HEK293 (cell line): ENCODE measurements around the gene SENP1.
A peak's percentile ranks its signal among the peaks of the same experiment; 100 is the strongest.

ENCODE experiments used
- EGR2 ChIP-seq: fragments of 450-650 bp; formaldehyde crosslinking; IDR thresholded peaks from 2 replicates; pipeline ENCODE4 v1.5.1; 2016; ENCODE audit warnings: low read depth, missing biosample characterization, missing genetic modification characterization
- FEZF1 ChIP-seq: fragments of 450-650 bp; formaldehyde crosslinking; IDR thresholded peaks from 2 replicates; pipeline ENCODE4 v1.5.1; 2016; ENCODE audit warnings: missing biosample characterization, missing genetic modification characterization
- HOXC10 ChIP-seq: sonication (generic); formaldehyde crosslinking; IDR thresholded peaks from 2 replicates; pipeline ENCODE4 v1.8.1; 2023; ENCODE audit warnings: mild to moderate bottlenecking, missing genetic modification reagents
- KLF10 ChIP-seq: fragments of 450-650 bp; IDR thresholded peaks from 2 replicates; pipeline ENCODE4 v1.5.1; 2018; ENCODE audit warnings: missing biosample characterization, mild to moderate bottlenecking, missing genetic modification characterization
- PRDM4 ChIP-seq: fragments of 450-650 bp; formaldehyde crosslinking; IDR thresholded peaks from 2 replicates; pipeline ENCODE4 v1.5.1; 2017; ENCODE audit warnings: missing biosample characterization, missing genetic modification characterization
- TRIM28 ChIP-seq: IDR thresholded peaks from 2 replicates; pipeline ENCODE4 v1.6.1; 2011; ENCODE audit warnings: low read length, control low read depth, borderline replicate concordance
- ZNF114 ChIP-seq: fragments of 450-650 bp; formaldehyde crosslinking; IDR thresholded peaks from 2 replicates; pipeline ENCODE4 v1.5.0; 2017; ENCODE audit warnings: missing biosample characterization, missing genetic modification characterization
- ZNF138 ChIP-seq: fragments of 450-650 bp; formaldehyde crosslinking; IDR thresholded peaks from 2 replicates; pipeline ENCODE4 v1.5.1; 2016; ENCODE audit warnings: missing biosample characterization, missing genetic modification characterization, borderline replicate concordance
- ZNF169 ChIP-seq: fragments of 450-650 bp; formaldehyde crosslinking; IDR thresholded peaks from 2 replicates; pipeline ENCODE4 v1.5.1; 2016; ENCODE audit warnings: missing biosample characterization, missing genetic modification characterization
- ZNF2 ChIP-seq: fragments of 450-650 bp; formaldehyde crosslinking; IDR thresholded peaks from 2 replicates; pipeline ENCODE4 v1.5.1; 2016; ENCODE audit warnings: missing biosample characterization, missing genetic modification characterization
- ZNF292 ChIP-seq: fragments of 450-650 bp; formaldehyde crosslinking; IDR thresholded peaks from 2 replicates; pipeline ENCODE4 v1.5.1; 2016; ENCODE audit warnings: low read depth, missing biosample characterization, missing genetic modification characterization, borderline replicate concordance
- ZNF521 ChIP-seq: fragments of 450-650 bp; formaldehyde crosslinking; IDR thresholded peaks from 2 replicates; pipeline ENCODE4 v1.5.1; 2017; ENCODE audit warnings: missing biosample characterization, mild to moderate bottlenecking, missing genetic modification characterization
- ZNF560 ChIP-seq: fragments of 450-650 bp; formaldehyde crosslinking; IDR thresholded peaks from 2 replicates; pipeline ENCODE4 v1.5.1; 2017; ENCODE audit warnings: missing biosample characterization, missing genetic modification characterization, borderline replicate concordance
- ZNF561 ChIP-seq: fragments of 450-650 bp; IDR thresholded peaks from 2 replicates; pipeline ENCODE4 v1.5.1; 2018; ENCODE audit warnings: missing biosample characterization, missing genetic modification characterization, borderline replicate concordance
- ZNF571 ChIP-seq: fragments of 450-650 bp; formaldehyde crosslinking; IDR thresholded peaks from 2 replicates; pipeline ENCODE4 v1.5.0; 2017; ENCODE audit warnings: missing biosample characterization, missing genetic modification characterization
- ZNF596 ChIP-seq: fragments of 450-650 bp; IDR thresholded peaks from 2 replicates; pipeline ENCODE4 v1.5.0; 2018; ENCODE audit warnings: missing biosample characterization, mild to moderate bottlenecking, missing genetic modification characterization, moderate library complexity
- ZNF645 ChIP-seq: fragments of 450-650 bp; formaldehyde crosslinking; IDR thresholded peaks from 2 replicates; pipeline ENCODE4; 2016; ENCODE audit warnings: missing biosample characterization, missing genetic modification characterization
- ZNF660 ChIP-seq: fragments of 450-650 bp; IDR thresholded peaks from 2 replicates; pipeline ENCODE4 v1.5.1; 2018; ENCODE audit warnings: missing biosample characterization, mild to moderate bottlenecking, missing genetic modification characterization
- ZNF664 ChIP-seq: fragments of 450-650 bp; formaldehyde crosslinking; IDR thresholded peaks from 2 replicates; pipeline ENCODE4 v1.5.1; 2016; ENCODE audit warnings: missing biosample characterization, missing genetic modification characterization
- ZNF701 ChIP-seq: fragments of 450-650 bp; formaldehyde crosslinking; IDR thresholded peaks from 2 replicates; pipeline ENCODE4 v1.5.1; 2016; ENCODE audit warnings: missing biosample characterization, missing genetic modification characterization
- ZSCAN23 ChIP-seq: fragments of 450-650 bp; formaldehyde crosslinking; IDR thresholded peaks from 2 replicates; pipeline ENCODE4 v1.5.1; 2016; ENCODE audit warnings: missing biosample characterization, missing genetic modification characterization
- TF ChIP-seq, protein P1 (sequence below): fragments of 450-650 bp; formaldehyde crosslinking; IDR thresholded peaks from 2 replicates; pipeline ENCODE4 v1.5.1; 2017; ENCODE audit warnings: missing biosample characterization, missing genetic modification characterization
- TF ChIP-seq, protein P2 (sequence below): fragments of 450-650 bp; formaldehyde crosslinking; IDR thresholded peaks from 2 replicates; pipeline ENCODE4 v1.5.1; 2016; ENCODE audit warnings: missing biosample characterization, missing genetic modification characterization
- TF ChIP-seq, protein P3 (sequence below): fragments of 450-650 bp; formaldehyde crosslinking; IDR thresholded peaks from 2 replicates; pipeline ENCODE4 v1.5.1; 2016; ENCODE audit warnings: missing biosample characterization, missing genetic modification characterization
- TF ChIP-seq, protein P4 (sequence below): fragments of 450-650 bp; formaldehyde crosslinking; IDR thresholded peaks from 2 replicates; pipeline ENCODE4 v1.5.1; 2016; ENCODE audit warnings: missing biosample characterization, missing genetic modification characterization, borderline replicate concordance

Gene SENP1

DNA sequence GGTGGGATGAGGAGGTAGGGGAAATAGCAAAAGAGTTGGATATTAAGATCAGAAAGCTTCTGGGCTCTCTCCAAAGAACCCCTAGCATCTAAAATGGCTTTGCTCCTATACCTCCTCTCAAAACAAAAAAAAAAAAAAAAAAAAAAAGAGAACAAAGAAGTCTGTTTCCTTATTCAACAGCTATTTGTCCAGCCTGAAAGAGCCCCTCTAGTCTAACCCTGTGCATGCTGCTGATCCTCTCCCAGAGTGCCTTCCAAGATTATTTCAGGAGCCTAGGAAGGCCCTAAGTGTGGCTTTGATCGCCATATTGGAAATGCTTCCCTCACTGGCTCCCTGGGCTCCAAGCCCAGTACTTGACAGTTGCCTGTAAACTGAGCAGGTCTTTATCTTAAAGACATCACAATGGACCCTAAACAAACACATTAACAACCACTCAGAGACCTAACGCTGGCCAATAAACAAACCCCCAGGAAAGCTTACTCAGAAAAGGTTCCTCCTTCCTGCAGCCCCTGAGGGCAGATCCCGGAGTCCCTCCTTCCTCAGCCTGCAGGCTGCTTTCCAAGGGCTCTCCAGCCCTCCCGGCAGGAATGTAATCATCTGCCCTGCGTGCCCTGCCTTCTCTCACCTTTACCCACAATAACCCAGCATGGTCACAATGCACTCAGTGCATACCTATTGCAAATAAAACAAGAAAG is 84.2 kb downstream of the SENP1 start (continued):
- TF ChIP-seq EGR2 (tag by site-specific recombination) (no peak), ZNF596 (tag by site-specific recombination) (no peak), ZNF138 (tag by site-specific recombination) (no peak), ZNF701 (tag by site-specific recombination) (no peak), ZNF664 (tag by site-specific recombination) (peak; percentile 32; the same call in 1 of the 2 replicates), ZNF2 (peak; percentile 67; the same call in 1 of the 2 replicates), ZNF292 (tag by site-specific recombination) (no peak), ZNF169 (tag by site-specific recombination) (no peak), KLF10 (tag by site-specific recombination) (peak; percentile 84), TRIM28 (peak; percentile 91; the same call in 1 of the 2 replicates), ZNF560 (tag by site-specific recombination) (no peak), HOXC10 (CRISPR knock-in tag) (no peak), ZNF660 (tag by site-specific recombination) (peak; percentile 57; the same call in 1 of the 2 replicates), ZNF521 (tag by site-specific recombination) (no peak), ZNF571 (tag by site-specific recombination) (no peak), ZNF114 (tag by site-specific recombination) (no peak), ZSCAN23 (tag by site-specific recombination) (peak; percentile 78; the same call in 1 of the 2 replicates), PRDM4 (tag by site-specific recombination) (peak; percentile 96), ZNF561 (tag by site-specific recombination) (peak; percentile 99), FEZF1 (peak; percentile 99), ZNF645 (no peak)
- TF ChIP-seq, protein P1, sequence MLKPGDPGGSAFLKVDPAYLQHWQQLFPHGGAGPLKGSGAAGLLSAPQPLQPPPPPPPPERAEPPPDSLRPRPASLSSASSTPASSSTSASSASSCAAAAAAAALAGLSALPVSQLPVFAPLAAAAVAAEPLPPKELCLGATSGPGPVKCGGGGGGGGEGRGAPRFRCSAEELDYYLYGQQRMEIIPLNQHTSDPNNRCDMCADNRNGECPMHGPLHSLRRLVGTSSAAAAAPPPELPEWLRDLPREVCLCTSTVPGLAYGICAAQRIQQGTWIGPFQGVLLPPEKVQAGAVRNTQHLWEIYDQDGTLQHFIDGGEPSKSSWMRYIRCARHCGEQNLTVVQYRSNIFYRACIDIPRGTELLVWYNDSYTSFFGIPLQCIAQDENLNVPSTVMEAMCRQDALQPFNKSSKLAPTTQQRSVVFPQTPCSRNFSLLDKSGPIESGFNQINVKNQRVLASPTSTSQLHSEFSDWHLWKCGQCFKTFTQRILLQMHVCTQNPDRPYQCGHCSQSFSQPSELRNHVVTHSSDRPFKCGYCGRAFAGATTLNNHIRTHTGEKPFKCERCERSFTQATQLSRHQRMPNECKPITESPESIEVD (tag by site-specific recombination) = peak; percentile 85
- TF ChIP-seq, protein P2, sequence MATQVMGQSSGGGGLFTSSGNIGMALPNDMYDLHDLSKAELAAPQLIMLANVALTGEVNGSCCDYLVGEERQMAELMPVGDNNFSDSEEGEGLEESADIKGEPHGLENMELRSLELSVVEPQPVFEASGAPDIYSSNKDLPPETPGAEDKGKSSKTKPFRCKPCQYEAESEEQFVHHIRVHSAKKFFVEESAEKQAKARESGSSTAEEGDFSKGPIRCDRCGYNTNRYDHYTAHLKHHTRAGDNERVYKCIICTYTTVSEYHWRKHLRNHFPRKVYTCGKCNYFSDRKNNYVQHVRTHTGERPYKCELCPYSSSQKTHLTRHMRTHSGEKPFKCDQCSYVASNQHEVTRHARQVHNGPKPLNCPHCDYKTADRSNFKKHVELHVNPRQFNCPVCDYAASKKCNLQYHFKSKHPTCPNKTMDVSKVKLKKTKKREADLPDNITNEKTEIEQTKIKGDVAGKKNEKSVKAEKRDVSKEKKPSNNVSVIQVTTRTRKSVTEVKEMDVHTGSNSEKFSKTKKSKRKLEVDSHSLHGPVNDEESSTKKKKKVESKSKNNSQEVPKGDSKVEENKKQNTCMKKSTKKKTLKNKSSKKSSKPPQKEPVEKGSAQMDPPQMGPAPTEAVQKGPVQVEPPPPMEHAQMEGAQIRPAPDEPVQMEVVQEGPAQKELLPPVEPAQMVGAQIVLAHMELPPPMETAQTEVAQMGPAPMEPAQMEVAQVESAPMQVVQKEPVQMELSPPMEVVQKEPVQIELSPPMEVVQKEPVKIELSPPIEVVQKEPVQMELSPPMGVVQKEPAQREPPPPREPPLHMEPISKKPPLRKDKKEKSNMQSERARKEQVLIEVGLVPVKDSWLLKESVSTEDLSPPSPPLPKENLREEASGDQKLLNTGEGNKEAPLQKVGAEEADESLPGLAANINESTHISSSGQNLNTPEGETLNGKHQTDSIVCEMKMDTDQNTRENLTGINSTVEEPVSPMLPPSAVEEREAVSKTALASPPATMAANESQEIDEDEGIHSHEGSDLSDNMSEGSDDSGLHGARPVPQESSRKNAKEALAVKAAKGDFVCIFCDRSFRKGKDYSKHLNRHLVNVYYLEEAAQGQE (tag by site-specific recombination) = peak; percentile 52; the same call in 1 of the 2 replicates
- TF ChIP-seq, protein P3, sequence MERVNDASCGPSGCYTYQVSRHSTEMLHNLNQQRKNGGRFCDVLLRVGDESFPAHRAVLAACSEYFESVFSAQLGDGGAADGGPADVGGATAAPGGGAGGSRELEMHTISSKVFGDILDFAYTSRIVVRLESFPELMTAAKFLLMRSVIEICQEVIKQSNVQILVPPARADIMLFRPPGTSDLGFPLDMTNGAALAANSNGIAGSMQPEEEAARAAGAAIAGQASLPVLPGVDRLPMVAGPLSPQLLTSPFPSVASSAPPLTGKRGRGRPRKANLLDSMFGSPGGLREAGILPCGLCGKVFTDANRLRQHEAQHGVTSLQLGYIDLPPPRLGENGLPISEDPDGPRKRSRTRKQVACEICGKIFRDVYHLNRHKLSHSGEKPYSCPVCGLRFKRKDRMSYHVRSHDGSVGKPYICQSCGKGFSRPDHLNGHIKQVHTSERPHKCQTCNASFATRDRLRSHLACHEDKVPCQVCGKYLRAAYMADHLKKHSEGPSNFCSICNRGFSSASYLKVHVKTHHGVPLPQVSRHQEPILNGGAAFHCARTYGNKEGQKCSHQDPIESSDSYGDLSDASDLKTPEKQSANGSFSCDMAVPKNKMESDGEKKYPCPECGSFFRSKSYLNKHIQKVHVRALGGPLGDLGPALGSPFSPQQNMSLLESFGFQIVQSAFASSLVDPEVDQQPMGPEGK (tag by site-specific recombination) = peak; percentile 98
- TF ChIP-seq, protein P4, sequence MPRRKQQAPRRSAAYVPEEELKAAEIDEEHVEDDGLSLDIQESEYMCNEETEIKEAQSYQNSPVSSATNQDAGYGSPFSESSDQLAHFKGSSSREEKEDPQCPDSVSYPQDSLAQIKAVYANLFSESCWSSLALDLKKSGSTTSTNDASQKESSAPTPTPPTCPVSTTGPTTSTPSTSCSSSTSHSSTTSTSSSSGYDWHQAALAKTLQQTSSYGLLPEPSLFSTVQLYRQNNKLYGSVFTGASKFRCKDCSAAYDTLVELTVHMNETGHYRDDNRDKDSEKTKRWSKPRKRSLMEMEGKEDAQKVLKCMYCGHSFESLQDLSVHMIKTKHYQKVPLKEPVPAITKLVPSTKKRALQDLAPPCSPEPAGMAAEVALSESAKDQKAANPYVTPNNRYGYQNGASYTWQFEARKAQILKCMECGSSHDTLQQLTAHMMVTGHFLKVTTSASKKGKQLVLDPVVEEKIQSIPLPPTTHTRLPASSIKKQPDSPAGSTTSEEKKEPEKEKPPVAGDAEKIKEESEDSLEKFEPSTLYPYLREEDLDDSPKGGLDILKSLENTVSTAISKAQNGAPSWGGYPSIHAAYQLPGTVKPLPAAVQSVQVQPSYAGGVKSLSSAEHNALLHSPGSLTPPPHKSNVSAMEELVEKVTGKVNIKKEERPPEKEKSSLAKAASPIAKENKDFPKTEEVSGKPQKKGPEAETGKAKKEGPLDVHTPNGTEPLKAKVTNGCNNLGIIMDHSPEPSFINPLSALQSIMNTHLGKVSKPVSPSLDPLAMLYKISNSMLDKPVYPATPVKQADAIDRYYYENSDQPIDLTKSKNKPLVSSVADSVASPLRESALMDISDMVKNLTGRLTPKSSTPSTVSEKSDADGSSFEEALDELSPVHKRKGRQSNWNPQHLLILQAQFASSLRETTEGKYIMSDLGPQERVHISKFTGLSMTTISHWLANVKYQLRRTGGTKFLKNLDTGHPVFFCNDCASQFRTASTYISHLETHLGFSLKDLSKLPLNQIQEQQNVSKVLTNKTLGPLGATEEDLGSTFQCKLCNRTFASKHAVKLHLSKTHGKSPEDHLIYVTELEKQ (tag by site-specific recombination) = peak; percentile 92
